GM12801 (cell line): ENCODE results near the gene ABHD17B.

ENCODE experiments used
- TF ChIP-seq, protein P1 (sequence below): IDR thresholded peaks from one replicate; pipeline ENCODE4 v1.5.1; 2011; ENCODE audit warnings: control low read depth; ENCODE audit not compliant: insufficient read length; ENCODE audit errors: extremely low read depth

ABHD17B gene

DNA sequence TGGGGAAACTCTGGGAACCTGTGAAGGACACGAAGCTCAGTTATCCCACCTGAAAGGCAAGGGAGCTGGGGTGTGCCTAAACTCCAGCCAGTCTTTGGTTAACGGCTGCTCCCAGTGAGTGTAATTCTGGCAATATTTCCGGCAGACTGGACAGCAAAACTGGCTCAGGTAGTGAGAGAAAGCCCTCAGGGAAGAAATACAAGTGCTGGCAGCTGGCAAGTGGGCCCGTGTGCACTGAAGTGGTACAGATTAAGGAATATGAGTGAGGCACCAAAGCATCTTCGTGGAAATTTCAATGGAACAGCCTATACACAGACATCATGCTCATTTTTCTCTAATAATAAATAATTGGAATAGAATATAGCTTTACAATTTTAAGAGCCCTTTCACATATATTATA is 56.2 kb downstream of the ABHD17B start:
- TF ChIP-seq, protein P1, sequence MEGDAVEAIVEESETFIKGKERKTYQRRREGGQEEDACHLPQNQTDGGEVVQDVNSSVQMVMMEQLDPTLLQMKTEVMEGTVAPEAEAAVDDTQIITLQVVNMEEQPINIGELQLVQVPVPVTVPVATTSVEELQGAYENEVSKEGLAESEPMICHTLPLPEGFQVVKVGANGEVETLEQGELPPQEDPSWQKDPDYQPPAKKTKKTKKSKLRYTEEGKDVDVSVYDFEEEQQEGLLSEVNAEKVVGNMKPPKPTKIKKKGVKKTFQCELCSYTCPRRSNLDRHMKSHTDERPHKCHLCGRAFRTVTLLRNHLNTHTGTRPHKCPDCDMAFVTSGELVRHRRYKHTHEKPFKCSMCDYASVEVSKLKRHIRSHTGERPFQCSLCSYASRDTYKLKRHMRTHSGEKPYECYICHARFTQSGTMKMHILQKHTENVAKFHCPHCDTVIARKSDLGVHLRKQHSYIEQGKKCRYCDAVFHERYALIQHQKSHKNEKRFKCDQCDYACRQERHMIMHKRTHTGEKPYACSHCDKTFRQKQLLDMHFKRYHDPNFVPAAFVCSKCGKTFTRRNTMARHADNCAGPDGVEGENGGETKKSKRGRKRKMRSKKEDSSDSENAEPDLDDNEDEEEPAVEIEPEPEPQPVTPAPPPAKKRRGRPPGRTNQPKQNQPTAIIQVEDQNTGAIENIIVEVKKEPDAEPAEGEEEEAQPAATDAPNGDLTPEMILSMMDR = no peak

DNA sequence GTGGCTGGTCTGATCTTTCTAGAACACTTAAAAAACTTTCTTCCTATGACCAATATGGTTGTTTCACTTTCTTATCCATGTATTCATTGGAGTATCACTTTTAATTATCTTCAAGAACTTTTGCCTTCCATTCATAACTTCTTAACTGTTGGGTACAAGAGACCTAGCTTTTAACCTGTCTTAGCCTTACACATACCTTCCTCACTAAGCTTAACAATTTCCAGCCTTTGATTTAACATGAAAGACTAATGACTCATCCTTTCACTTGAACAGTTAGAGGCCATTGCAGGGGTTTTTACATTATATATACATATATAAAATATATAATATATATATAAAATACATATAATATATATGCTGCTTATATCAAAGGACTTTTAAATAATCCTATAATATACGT is 57.9 kb downstream of the ABHD17B start:
- TF ChIP-seq, protein P1 = no peak

DNA sequence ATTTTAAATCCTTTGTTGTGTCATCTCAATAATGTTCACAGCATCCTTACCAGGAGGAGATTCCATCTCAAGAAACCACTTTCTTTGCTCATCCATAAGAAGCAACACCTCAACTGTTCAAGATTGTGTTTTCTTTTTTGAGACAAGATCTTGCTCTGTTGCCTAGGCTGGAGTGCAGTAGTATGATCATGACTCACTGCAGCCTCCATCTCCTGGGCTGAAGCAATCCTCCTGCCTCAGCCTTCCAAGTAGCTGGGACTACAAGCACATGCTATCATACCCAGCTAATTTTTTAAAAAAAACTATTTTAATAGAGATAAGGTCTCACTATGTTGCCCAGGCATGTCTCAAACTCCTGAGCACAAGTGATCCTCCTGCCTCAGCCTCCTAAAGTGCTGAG is 60.0 kb downstream of the ABHD17B start:
- TF ChIP-seq, protein P1 = no peak

DNA sequence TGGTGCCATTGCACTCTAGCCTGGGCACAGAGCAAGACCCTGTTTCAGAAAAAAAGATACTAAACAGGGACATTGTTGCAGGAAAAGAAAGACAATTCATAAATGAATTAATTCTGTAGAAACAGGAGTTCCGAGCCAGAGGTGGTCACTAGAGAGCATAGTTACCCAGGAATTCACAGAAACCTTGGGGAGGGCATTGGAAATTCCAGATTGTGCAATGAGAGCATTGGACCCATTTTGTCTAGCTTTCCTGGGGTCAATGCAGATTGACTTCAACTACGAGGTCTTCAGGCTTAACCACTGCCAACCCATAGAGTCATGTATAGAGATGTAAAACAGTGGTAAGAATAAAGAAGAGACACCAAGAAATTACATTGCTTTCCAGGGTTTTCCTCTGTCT is 63.1 kb downstream of the ABHD17B start:
- TF ChIP-seq, protein P1 = no peak

DNA sequence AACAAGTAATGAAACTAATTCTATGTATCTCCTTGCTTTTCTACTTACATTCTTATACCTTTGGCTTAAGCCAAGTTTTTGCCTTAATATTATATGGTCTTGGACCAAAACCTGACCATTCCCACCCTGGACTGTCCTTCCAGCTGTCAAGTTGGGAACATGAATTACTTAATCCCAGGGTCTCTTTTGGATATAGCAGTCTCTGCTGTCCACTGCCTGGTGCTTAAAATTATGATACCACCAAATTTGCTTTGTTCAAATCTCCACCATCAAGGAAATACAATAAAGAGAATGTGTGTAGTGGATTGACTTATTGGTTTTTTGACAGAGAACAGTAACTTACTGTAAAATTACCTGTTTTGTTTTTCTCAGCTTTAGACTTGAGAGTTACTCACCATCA is 66.2 kb downstream of the ABHD17B start:
- TF ChIP-seq, protein P1 = no peak

DNA sequence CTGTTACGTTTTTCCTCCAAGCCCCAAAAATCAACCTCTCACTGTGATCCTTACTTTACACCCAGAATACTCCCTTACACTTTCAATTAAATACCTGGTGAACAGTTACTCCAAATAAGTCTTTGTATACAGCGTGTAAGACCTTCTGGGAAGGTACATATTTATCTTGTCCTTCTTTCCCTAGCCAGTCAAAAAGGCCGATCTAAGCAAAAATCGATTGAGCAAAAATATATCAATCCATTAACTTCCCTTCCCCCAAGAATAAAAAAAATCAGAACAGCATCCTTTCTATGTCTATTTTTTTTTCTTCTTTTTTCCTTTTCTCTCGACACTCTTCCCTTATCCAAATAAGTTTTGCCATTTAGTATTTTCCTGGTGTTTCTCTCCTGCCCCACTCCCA is 71.3 kb downstream of the ABHD17B start:
- TF ChIP-seq, protein P1 = no peak

DNA sequence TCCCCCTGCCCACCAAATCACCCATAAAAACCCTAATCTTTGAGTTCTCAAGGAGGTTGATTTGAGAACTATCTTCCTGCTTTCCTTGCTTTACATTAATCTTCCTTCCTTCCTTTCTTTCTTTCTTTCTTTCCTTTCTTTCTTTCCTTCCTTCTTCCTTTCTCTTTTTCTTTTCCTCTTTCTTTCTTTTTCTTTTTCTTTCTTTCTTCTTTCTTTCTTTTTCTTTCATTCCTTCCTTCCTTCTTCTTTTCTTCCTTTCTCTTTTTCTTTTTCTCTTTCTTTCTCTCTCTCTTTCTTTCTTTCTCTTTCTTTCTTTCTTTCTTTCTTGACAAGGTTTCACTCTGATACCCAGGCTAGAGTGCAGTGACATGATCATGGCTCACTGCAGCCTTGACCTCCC is 75.4 kb downstream of the ABHD17B start:
- TF ChIP-seq, protein P1 = no peak

DNA sequence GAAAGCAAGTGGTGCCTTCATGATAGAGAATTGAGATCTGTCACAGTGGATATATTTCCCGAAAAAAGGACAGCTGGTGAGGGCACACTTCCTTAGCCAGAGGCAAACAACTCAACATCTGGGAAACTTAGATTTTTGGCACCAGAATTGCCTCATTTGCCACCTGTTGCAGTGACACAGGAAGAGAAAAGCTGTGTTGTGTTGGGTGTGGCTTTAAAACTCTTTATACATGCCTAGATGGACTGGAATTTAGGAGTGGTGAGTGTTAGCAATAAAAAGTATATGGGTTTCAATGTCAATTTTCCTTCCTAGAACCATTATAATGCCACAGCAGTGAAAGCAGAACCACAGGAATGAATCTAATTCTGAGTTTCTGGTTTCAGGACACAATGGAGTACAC is 80.1 kb downstream of the ABHD17B start:
- TF ChIP-seq, protein P1 = no peak
